Measurements from ENCODE around the gene SYNPO2.
"Not testable (repeated sequence)": the region's sequence is repeated elsewhere in the genome, so short reads cannot be mapped to it uniquely, and the experiment has no call there.

The SYNPO2 gene

GRCh38 chr4:119010221-119010620 is 121.6 kb downstream of the SYNPO2 start:
- not testable (repeated sequence) for DNase-seq

GRCh38 chr4:119010909-119011606 is 122.4 kb downstream of the SYNPO2 start:
- no peak for DNase-seq

GRCh38 chr4:119011607-119011988 is 122.9 kb downstream of the SYNPO2 start:
- no peak for DNase-seq

- no peak for DNase-seq
These were observed 126.0 kb downstream of the SYNPO2 start for GRCh38 chr4:119014658-119015057.

- no peak for DNase-seq
These were observed 128.0 kb downstream of the SYNPO2 start for GRCh38 chr4:119016636-119017035.

GRCh38 chr4:119017636-119018035 is 129.0 kb downstream of the SYNPO2 start:
- no peak for DNase-seq

- DNase-seq = no peak
These were observed 131.5 kb downstream of the SYNPO2 start for GRCh38 chr4:119020158-119020557.

GRCh38 chr4:119022520-119022919 is 133.9 kb downstream of the SYNPO2 start:
- DNase-seq = not testable (repeated sequence)

- no peak for DNase-seq
These were observed 135.4 kb downstream of the SYNPO2 start for GRCh38 chr4:119024102-119024501.

- DNase-seq = no peak
These were observed 136.8 kb downstream of the SYNPO2 start for GRCh38 chr4:119025420-119025819.

- no peak for DNase-seq
These were observed 137.4 kb downstream of the SYNPO2 start for GRCh38 chr4:119025916-119026661.

GRCh38 chr4:119026662-119027444 is 138.2 kb downstream of the SYNPO2 start:
- no peak for DNase-seq

- DNase-seq = no peak
These were observed 139.2 kb downstream of the SYNPO2 start for GRCh38 chr4:119027811-119028210.

- DNase-seq = no peak
These were observed 139.6 kb downstream of the SYNPO2 start for GRCh38 chr4:119028296-119028695.

GRCh38 chr4:119029847-119030535 is 141.3 kb downstream of the SYNPO2 start:
- no peak for DNase-seq

GRCh38 chr4:119030536-119030890 is 141.9 kb downstream of the SYNPO2 start:
- DNase-seq = no peak

GRCh38 chr4:119031218-119031617 is 142.6 kb downstream of the SYNPO2 start:
- no peak for DNase-seq

GRCh38 chr4:119032921-119033685 is 144.4 kb downstream of the SYNPO2 start:
- no peak for DNase-seq

- DNase-seq = no peak
These were observed 145.8 kb downstream of the SYNPO2 start for GRCh38 chr4:119034276-119035008.

GRCh38 chr4:119035951-119036737 is 147.5 kb downstream of the SYNPO2 start:
- DNase-seq = no peak

- DNase-seq = no peak
These were observed 149.1 kb downstream of the SYNPO2 start for GRCh38 chr4:119037709-119038108.
